WERI-Rb-1 (cell line): ENCODE measurements around the gene AQR.

Experiments used
- DNase-seq: peaks from one replicate; pipeline ENCODE4 v3.0.0-alpha.2; 2020
- H3K27ac ChIP-seq: fragments of 250-450 bp; sonication (Bioruptor Pico); 2 replicates; pipeline ENCODE4 v1.5.1; 2020; ENCODE audit warnings: mild to moderate bottlenecking, moderate library complexity
- H3K27me3 ChIP-seq: fragments of 250-450 bp; sonication (Bioruptor Pico); 2 replicates; pipeline ENCODE4 v1.5.1; 2021; ENCODE audit warnings: mild to moderate bottlenecking, low read depth, moderate library complexity; ENCODE audit not compliant: insufficient read depth, severe bottlenecking
- H3K36me3 ChIP-seq: fragments of 250-450 bp; sonication (Bioruptor Pico); 2 replicates; pipeline ENCODE4 v1.5.1; 2020; ENCODE audit warnings: mild to moderate bottlenecking, moderate library complexity
- H3K4me3 ChIP-seq: 2 replicates; pipeline ENCODE4 v1.5.1; 2011; ENCODE audit warnings: low read depth, mild to moderate bottlenecking, control low read depth, low read length
- H3K9me3 ChIP-seq: fragments of 250-450 bp; sonication (Bioruptor Pico); 2 replicates; pipeline ENCODE4 v1.5.1; 2021; ENCODE audit warnings: mild to moderate bottlenecking, moderate library complexity; ENCODE audit not compliant: severe bottlenecking
- CTCF ChIP-seq: IDR thresholded peaks from 2 replicates; pipeline ENCODE4 v1.5.1; 2011; ENCODE audit warnings: low read depth, mild to moderate bottlenecking, control low read depth, inconsistent platforms, low read length

Gene AQR

GRCh38 chr15:34854232-34854631 is 115.3 kb downstream of the AQR start:
- no peak for TF ChIP-seq CTCF
- no peaks in the 10 kb centered on the region for H3K27me3 ChIP-seq
- H3K27ac ChIP-seq, result no peak overlapping the region
- no peaks in the 10 kb centered on the region for H3K9me3 ChIP-seq
- H3K4me3 ChIP-seq, result no peak overlapping the region
- no peak for DNase-seq
- peaks cover 21% of the 10 kb centered on the region for H3K36me3 ChIP-seq

- Histone ChIP-seq H3K27me3 (no peaks in the 10 kb centered on the region), H3K4me3 (no peak overlapping the region), H3K27ac (no peak overlapping the region), H3K9me3 (no peaks in the 10 kb centered on the region), H3K36me3 (peaks cover 20% of the 10 kb centered on the region; the same call in 1 of the 2 replicates)
- TF ChIP-seq CTCF, result peak; percentile 14; the same call in 1 of the 2 replicates
- DNase-seq, result no peak
Measured at GRCh38 chr15:34853001-34853758, 116.4 kb downstream of the AQR start.

GRCh38 chr15:34851751-34852150 is 117.8 kb downstream of the AQR start:
- Histone ChIP-seq H3K27me3 (no peaks in the 10 kb centered on the region), H3K36me3 (peaks cover 12% of the 10 kb centered on the region; the same call in 1 of the 2 replicates), H3K9me3 (no peaks in the 10 kb centered on the region), H3K4me3 (no peak overlapping the region), H3K27ac (no peak overlapping the region)
- TF ChIP-seq CTCF, result no peak
- DNase-seq, result no peak

GRCh38 chr15:34851007-34851406 is 118.5 kb downstream of the AQR start:
- no peak for TF ChIP-seq CTCF
- Histone ChIP-seq H3K36me3 (peaks cover 5% of the 10 kb centered on the region; the same call in 1 of the 2 replicates), H3K4me3 (no peak overlapping the region)

GRCh38 chr15:34850121-34850520 is 119.4 kb downstream of the AQR start:
- no peak for TF ChIP-seq CTCF
- no peaks in the 10 kb centered on the region for H3K36me3 ChIP-seq
- peak; percentile 11 for DNase-seq
- H3K27me3 ChIP-seq, result no peaks in the 10 kb centered on the region
- H3K27ac ChIP-seq, result no peak overlapping the region
- H3K4me3 ChIP-seq, result no peak overlapping the region
- H3K9me3 ChIP-seq, result no peaks in the 10 kb centered on the region

More at GRCh38 chr15:34851007-34851406, 118.5 kb downstream of the AQR start:
- DNase-seq, result no peak
- Histone ChIP-seq H3K27ac (no peak overlapping the region), H3K9me3 (no peaks in the 10 kb centered on the region), H3K27me3 (no peaks in the 10 kb centered on the region)

- Histone ChIP-seq H3K27me3 (no peaks in the 10 kb centered on the region), H3K27ac (no peak overlapping the region), H3K9me3 (no peaks in the 10 kb centered on the region), H3K36me3 (no peaks in the 10 kb centered on the region), H3K4me3 (no peak overlapping the region)
- no peak for DNase-seq
- TF ChIP-seq CTCF, result no peak
Measured at GRCh38 chr15:34849364-34849959, 120.1 kb downstream of the AQR start.
